KBM-7 (cell line): ENCODE results near the gene LGR5.

Source experiments
- DNase-seq: peaks from one replicate; pipeline ENCODE4 v3.0.0-alpha.2; 2015
- in situ Hi-C: fragments of 300-500 bp; cut with MboI; formaldehyde crosslinking; loops from 2 replicates; pipeline ENCODE4 v1.14.3; 2020; ENCODE audit warnings: low sequenced_read_pairs, low pct_unique_long_range_greater_than_20kb, mixed read lengths

The LGR5 gene

DNA sequence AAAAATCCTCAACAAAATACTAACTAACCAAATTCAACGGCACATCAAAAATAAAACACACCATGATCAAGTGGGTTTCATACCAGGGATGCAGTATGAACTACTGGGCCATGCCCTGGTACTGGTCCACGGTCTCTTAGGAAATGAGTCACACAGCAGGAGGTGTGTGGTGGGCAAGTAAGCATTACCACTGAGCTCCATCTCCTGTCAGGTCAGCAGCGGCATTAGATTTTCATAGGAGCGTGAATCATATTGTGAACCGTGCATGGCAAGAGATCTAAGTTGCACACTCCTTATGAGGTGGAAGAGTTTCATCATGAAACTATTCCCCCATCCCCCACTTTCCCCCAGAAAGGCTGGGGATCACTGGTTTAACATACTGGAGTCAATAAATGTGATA, 6.7 kb upstream of the LGR5 start:
- DNase-seq, result no peak
- in situ Hi-C loops, result no loop called here

DNA sequence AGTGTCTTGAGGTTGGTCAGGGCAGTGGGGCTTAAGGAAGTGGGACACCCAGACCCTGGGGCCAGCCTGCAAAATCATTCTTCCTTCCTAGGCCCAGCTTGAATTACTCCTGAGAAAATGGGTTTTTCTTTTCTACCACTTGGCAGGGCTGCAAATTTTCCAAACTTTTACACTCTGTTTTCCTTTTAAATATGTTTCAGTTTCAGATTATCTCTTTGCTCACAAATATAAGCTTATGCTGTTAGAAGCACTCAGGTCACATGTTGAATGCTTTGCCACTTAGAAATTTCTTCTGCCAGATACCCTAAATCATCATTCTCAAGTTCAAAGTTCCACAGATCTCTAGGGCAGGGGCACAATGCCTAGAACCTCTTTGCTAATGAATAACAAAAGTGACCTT, 2.9 kb upstream of the LGR5 start:
- in situ Hi-C loops, result no loop called here
- no peak for DNase-seq

GRCh38 chr12:71438670-71439361, 782 bp upstream of the LGR5 start:
- in situ Hi-C loops, result no loop called here
- peak; percentile 14 for DNase-seq

DNA sequence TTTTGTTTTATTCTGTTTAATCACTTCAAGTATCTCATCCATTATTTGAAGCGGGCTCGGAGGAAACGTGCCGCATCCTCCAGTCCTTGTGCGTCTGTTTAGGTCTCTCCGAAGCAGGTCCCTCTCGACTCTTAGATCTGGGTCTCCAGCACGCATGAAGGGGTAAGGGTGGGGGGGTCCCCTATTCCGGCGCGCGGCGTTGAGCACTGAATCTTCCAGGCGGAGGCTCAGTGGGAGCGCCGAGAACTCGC, 311 bp upstream of the LGR5 start:
- DNase-seq, result no peak
- in situ Hi-C loops, result no loop called here

GRCh38 chr12:71440345-71440762, 756 bp downstream of the LGR5 start:
- in situ Hi-C loops, result no loop called here

DNA sequence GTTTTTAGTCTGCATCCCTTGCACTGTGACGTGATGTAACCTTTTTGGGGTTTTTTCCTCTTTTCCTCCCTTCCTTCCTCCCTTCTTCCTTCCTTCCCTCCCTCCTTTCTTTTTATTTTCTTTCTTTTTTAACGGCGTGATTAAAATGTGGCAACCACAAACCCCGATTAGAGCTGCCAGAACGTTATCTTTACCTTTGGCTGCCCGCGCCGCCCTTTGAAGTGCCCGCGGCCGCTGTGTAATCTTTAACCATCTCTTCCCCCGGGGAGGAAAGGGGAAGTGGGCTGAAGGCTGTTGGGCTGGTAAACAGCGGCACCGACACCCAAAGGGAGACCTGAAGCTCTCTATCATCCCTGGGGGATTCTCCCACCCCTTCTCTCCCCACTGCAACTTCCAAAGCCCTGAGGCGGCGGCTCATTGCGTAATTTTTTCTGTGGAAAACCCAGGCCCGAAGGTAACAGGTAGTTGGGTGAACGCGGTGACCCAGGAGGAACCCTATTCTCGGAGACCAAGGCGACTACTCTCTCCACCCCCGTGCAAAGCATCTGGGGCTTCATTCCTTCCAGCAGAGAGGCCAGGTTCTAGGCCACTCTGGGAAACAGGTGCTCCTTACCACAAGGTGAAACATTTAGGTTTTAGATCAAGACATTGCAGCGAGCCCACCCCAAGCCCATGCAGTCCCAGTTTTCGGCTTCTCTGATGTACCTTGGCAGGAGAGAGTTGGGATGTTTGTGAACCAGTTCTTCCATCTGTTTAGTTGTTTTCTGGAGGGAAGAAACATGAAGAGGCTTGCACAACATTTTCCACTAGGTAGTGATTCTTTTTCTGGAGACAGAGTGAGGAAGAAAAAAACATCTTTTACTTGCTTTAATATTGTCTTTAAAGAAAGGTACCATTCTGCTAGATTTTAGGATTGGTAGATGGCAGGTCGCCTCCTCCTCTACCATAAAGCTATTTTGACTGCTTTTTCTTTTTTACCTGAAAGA, 1.5 kb downstream of the LGR5 start:
- peak; percentile 68 for DNase-seq
- in situ Hi-C loops, result no loop called here

More at GRCh38 chr12:71440345-71440762, 756 bp downstream of the LGR5 start:
- peak; percentile 19 for DNase-seq

GRCh38 chr12:71441836-71442566, 2.4 kb downstream of the LGR5 start:
- in situ Hi-C loops, result no loop called here
- DNase-seq, result no peak

- DNase-seq, result no peak
- in situ Hi-C loops, result no loop called here
These were observed 3.0 kb downstream of the LGR5 start for GRCh38 chr12:71442567-71442931.

DNA sequence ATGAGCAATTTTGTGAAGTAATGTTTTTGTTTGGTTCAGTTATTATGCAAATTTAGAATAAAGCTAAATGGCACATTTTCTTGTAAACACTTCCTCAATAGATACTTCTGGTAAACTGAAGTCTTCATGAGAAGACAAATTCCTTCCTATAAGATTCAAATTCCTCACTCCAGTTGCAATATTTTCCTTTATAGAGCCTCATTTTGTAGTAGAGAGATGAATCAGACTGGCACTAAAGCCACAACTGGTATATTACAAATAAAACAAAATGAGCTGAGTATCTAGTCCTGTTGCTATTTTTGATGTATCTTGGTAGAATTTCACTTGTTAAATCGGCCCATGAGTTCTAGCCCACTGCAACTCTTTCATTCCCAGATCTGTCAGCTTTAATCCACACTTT, 5.5 kb downstream of the LGR5 start:
- no peak for DNase-seq
- in situ Hi-C loops, result no loop called here

- no peak for DNase-seq
- in situ Hi-C loops, result no loop called here
These were observed 8.1 kb downstream of the LGR5 start for GRCh38 chr12:71447691-71448132.

- in situ Hi-C loops, result no loop called here
- DNase-seq, result no peak
These were observed 8.6 kb downstream of the LGR5 start for GRCh38 chr12:71448150-71448581.

GRCh38 chr12:71449373-71450070, 9.9 kb downstream of the LGR5 start:
- in situ Hi-C loops, result no loop called here
- peak; percentile 4 for DNase-seq

GRCh38 chr12:71452006-71452405, 12.4 kb downstream of the LGR5 start:
- in situ Hi-C loops, result no loop called here
- DNase-seq, result no peak

GRCh38 chr12:71455028-71455737, 15.6 kb downstream of the LGR5 start:
- in situ Hi-C loops, result no loop called here
- no peak for DNase-seq

- in situ Hi-C loops, result no loop called here
- DNase-seq, result no peak
These were observed 16.7 kb downstream of the LGR5 start for GRCh38 chr12:71456316-71456715.

GRCh38 chr12:71456990-71457389, 17.4 kb downstream of the LGR5 start:
- in situ Hi-C loops, result no loop called here

GRCh38 chr12:71460318-71460717, 20.7 kb downstream of the LGR5 start:
- no peak for DNase-seq
- in situ Hi-C loops, result no loop called here

More at GRCh38 chr12:71456990-71457389, 17.4 kb downstream of the LGR5 start:
- no peak for DNase-seq

GRCh38 chr12:71460850-71461609, 21.4 kb downstream of the LGR5 start:
- in situ Hi-C loops, result no loop called here
- DNase-seq, result no peak
